ENCODE results near the gene PTPRT.

GRCh38 chr20:42373049-42373448, 816.7 kb downstream of the PTPRT start:
- TF ChIP-seq NFIC (IDR thresholded peaks at IDR 0.05; ENCODE audit: borderline replicate concordance) (no peak), RFX5 (IDR thresholded peaks at IDR 0.05; ENCODE audit: low read length) (no peak), SMC3 (IDR thresholded peaks at IDR 0.05; ENCODE audit: low read depth, low read length) (no peak), ELF1 (IDR thresholded peaks at IDR 0.05) (no peak), SIN3A (IDR thresholded peaks at IDR 0.05; ENCODE audit: borderline replicate concordance, low read depth, low read length) (no peak), CTCF (IDR thresholded peaks at IDR 0.05) (no peak), REST (IDR thresholded peaks at IDR 0.05; ENCODE audit: low read depth, low read length) (no peak), EP300 (IDR thresholded peaks at IDR 0.05; ENCODE audit: borderline replicate concordance in 1 of 2, low read depth in 1 of 2, low read length in 1 of 2) (no peak), MAX (IDR thresholded peaks at IDR 0.05; ENCODE audit: low read depth) (no peak), POLR2AphosphoS5 (IDR thresholded peaks at IDR 0.05; ENCODE audit: low read depth, low read length) (no peak), MEF2A (IDR thresholded peaks at IDR 0.05; ENCODE audit: borderline replicate concordance, low read depth) (no peak), TAF1 (IDR thresholded peaks at IDR 0.05; ENCODE audit: borderline replicate concordance, low read depth, low read length) (no peak)

All from SK-N-SH (cell line).